Gastroesophageal sphincter (tissue), 4 donors: ENCODE data around the gene MOG. TPM values are rescaled to one million over a fixed set of nuclear protein-coding genes. Genes with fewer than 3 reads are reported as not detected.

Experiments used
- ATAC-seq: fragments of 150-250 bp; one replicate; pipeline ENCODE4 v1.9.1; 2016; ENCODE audit warnings: mild to moderate bottlenecking, moderate library complexity
- H3K27ac ChIP-seq, 4 donors: fragments of 200-600 bp; sonication (generic) in 3 of 4; 1 replicate in 3 of 4; 2 replicates in 1 of 4; pipeline ENCODE4 v1.5.1; 2016 to 2019
- H3K27me3 ChIP-seq: fragments of 200-600 bp; sonication (generic); one replicate; pipeline ENCODE4 v1.5.1; 2019
- H3K36me3 ChIP-seq, 2 donors: fragments of 200-600 bp; sonication (generic); one replicate each; pipeline ENCODE4 v1.5.1; 2019; ENCODE audit warnings: control low read depth in 1 of 2
- H3K4me1 ChIP-seq, 3 donors: fragments of 200-600 bp; sonication (generic); 1 replicate in 2 of 3; 2 replicates in 1 of 3; pipeline ENCODE4 v1.5.1; 2016 to 2019; ENCODE audit warnings: control low read depth in 2 of 3
- H3K4me3 ChIP-seq, 2 donors: fragments of 200-600 bp; sonication (generic); one replicate each; pipeline ENCODE4 v1.5.1; 2019; ENCODE audit warnings: mild to moderate bottlenecking in 1 of 2, moderate library complexity in 1 of 2
- H3K9me3 ChIP-seq, 3 donors: fragments of 200-600 bp; sonication (generic); one replicate each; pipeline ENCODE4 v1.5.1; 2017 to 2019; ENCODE audit warnings: control low read depth in 2 of 3
- CTCF ChIP-seq, 4 experiments: fragments of 200-600 bp in 2 of 4; fragments of 450-650 bp in 2 of 4; sonication (generic) in 1 of 4; IDR thresholded peaks; one replicate each; pipeline ENCODE4 v1.5.1; 2017 to 2019; ENCODE audit warnings: antibody characterized with exemption in 4 of 4, mild to moderate bottlenecking in 2 of 4, moderate library complexity in 2 of 4
- EP300 ChIP-seq: sonication (generic); formaldehyde crosslinking; IDR thresholded peaks from one replicate; pipeline ENCODE4 v1.6.1; 2017; ENCODE audit warnings: antibody characterized with exemption, mild to moderate bottlenecking
- POLR2A ChIP-seq, 2 donors: fragments of 450-650 bp; IDR thresholded peaks; one replicate each; pipeline ENCODE4 v1.6.1; 2017; ENCODE audit warnings: antibody characterized with exemption in 2 of 2, mild to moderate bottlenecking in 2 of 2, moderate library complexity in 1 of 2
- POLR2AphosphoS5 ChIP-seq: sonication (generic); formaldehyde crosslinking; IDR thresholded peaks from one replicate; pipeline ENCODE4 v1.6.1; 2017; ENCODE audit warnings: antibody characterized with exemption
- WGBS, 2 donors: methylation state at CpG; one replicate each; pipeline ENCODE4 v1.1.5; 2018; ENCODE audit warnings: low coverage in 1 of 2; 5-methylcytosine and 5-hydroxymethylcytosine counted together
- total RNA-seq, 4 donors: library from RNA; depleted of rRNA; stranded (reverse); fragments of >200 nt; gene quantifications; one replicate each; pipeline ENCODE4 v1.1.0, GENCODE V29; 2016

MOG gene
- total RNA-seq, 4 donors from 2014 or later, result not detected

- no peak for TF ChIP-seq CTCF (IDR thresholded peaks at IDR 0.05)
- no peak for TF ChIP-seq POLR2AphosphoS5
- TF ChIP-seq POLR2A (IDR thresholded peaks at IDR 0.05), result no peak
- peaks cover 13% of the 10 kb centered on the region for H3K27me3 ChIP-seq
- WGBS, 2 donors, result 60 to 65% methylated on average over 5 of the region's 5 CpGs
- H3K36me3 ChIP-seq, result no peaks in the 10 kb centered on the region
- no peak overlapping the region for H3K4me3 ChIP-seq
- H3K4me1 ChIP-seq, result no peaks in the 10 kb centered on the region
- H3K27ac ChIP-seq, result no peak overlapping the region
- H3K9me3 ChIP-seq, result no peaks in the 10 kb centered on the region
- ATAC-seq, result no peak
Measured at GRCh38 chr6:29663300-29664042, 6.6 kb downstream of the MOG start.

GRCh38 chr6:29665942-29666825 is 9.3 kb downstream of the MOG start:
- Histone ChIP-seq H3K27ac (no peak overlapping the region), H3K4me3 (no peak overlapping the region), H3K4me1 (no peaks in the 10 kb centered on the region), H3K36me3 (no peaks in the 10 kb centered on the region), H3K9me3 (no peaks in the 10 kb centered on the region), H3K27me3 (peaks cover 28% of the 10 kb centered on the region)
- no peak for TF ChIP-seq POLR2A (IDR thresholded peaks at IDR 0.05)
- no peak for TF ChIP-seq CTCF (IDR thresholded peaks at IDR 0.05)
- no peak for TF ChIP-seq POLR2AphosphoS5
- TF ChIP-seq EP300, result no peak
- ATAC-seq, result no peak
- WGBS, 2 donors, result 40 to 70% methylated on average over 1 to 8 of the region's 8 CpGs

GRCh38 chr6:29666826-29667130 is 9.9 kb downstream of the MOG start:
- 86% methylated on average over 1 of the region's 1 CpG; no CpG with 5 or more reads in 1 of the 2 donors for WGBS, 2 donors
- ATAC-seq, result no peak
- Histone ChIP-seq H3K9me3 (no peaks in the 10 kb centered on the region), H3K4me3 (no peak overlapping the region), H3K27me3 (peaks cover 30% of the 10 kb centered on the region), H3K4me1 (no peaks in the 10 kb centered on the region), H3K27ac (no peak overlapping the region), H3K36me3 (no peaks in the 10 kb centered on the region)
- TF ChIP-seq POLR2AphosphoS5 (no peak), EP300 (no peak), CTCF (IDR thresholded peaks at IDR 0.05) (no peak), POLR2A (IDR thresholded peaks at IDR 0.05) (no peak)

- WGBS, 2 donors, result 33% methylated on average over 5 of the region's 5 CpGs
- Histone ChIP-seq H3K9me3 (no peaks in the 10 kb centered on the region), H3K4me3 (no peak overlapping the region), H3K27me3 (peaks cover 30% of the 10 kb centered on the region), H3K4me1 (no peaks in the 10 kb centered on the region), H3K27ac (no peak overlapping the region), H3K36me3 (no peaks in the 10 kb centered on the region)
- TF ChIP-seq POLR2AphosphoS5 (no peak), POLR2A (IDR thresholded peaks at IDR 0.05) (no peak), CTCF (IDR thresholded peaks at IDR 0.05) (no peak), EP300 (no peak)
- ATAC-seq, result no peak
Measured at GRCh38 chr6:29667158-29667557, 10.3 kb downstream of the MOG start.
